ENCODE data around the gene SORD.
"Not testable (repeated sequence)": the region's sequence is repeated elsewhere in the genome, so short reads cannot be mapped to it uniquely, and the experiment has no call there.

SORD gene

GRCh38 chr15:45100884-45101625 is 78.1 kb downstream of the SORD start:
- no peak for DNase-seq

GRCh38 chr15:45101749-45102148 is 78.8 kb downstream of the SORD start:
- no peak for DNase-seq

- DNase-seq, result no peak
Measured at GRCh38 chr15:45102226-45102625, 79.2 kb downstream of the SORD start.

DNA sequence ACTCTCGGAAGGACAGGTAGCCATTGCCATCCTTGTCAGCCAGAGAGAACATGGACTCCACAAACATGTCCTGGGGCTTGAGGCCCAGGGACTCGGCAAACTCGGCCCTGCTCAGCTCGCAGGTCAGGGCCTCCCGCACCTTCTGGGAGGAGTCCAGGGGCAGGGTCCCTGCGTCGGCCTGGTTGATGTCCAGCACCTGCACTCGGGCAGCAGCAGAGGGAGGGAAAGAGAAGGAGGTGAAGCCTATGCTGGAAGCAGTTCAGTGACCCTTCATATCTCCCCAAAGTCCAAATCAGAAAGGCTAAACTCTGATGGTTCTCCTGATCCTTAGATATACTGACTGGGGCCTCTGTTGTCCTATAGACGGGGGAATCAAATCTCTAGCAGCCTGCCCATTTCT is 81.2 kb downstream of the SORD start:
- not testable (repeated sequence) for DNase-seq

DNA sequence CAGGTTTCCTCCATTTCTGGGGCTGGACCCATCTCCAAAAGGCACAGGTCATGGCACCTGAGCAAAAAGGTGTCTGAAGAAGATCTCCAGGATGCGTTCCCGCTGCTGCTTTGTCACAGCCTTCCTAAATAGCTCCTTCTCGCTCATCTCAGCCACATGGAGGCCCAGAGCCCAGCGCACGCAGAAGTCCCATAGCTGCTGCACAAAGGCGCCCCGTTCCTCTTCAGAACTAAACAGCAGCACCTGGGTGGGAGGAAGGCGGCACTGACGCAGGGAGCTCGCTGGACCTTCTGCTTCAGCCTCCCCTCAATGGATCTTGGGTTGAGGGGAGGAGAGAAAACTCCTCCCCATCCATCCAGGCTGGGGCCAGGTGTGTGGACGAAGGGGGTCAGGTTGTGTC is 82.6 kb downstream of the SORD start:
- no peak for DNase-seq

- no peak for DNase-seq
Measured at GRCh38 chr15:45106002-45106790, 83.2 kb downstream of the SORD start.

DNA sequence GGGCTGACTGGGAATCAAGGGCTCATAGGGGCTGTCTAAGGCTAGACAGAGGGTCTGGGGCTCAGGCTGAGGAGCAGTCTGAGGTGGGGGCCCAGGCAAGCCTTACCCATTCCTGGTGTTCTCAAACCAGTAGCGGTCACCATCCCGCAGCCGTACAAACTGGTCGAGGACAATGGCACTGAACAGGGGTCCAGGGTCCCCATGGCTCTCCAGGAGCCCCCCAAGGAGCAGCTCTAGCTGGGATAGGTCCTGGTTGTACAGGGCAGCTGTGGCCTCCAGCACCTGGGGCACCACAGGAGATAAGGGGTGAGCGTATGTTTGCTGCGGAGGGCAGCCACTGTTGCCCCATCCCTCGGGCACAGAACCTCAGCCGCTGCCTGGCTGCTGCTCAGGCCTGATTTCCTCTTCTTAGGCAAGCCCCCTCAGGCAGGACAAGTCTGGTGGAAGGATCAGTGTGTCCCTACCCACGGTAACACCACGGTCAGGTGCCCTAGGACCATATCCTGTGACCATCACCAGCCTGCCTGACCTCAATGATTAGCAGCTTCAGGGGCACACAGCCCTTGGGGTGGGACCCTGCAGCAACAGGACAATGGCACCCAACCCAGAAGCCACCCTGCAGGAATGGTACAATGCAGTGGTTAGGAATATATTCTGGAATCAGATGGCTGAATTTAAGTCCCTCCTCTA is 85.1 kb downstream of the SORD start:
- no peak for DNase-seq

DNA sequence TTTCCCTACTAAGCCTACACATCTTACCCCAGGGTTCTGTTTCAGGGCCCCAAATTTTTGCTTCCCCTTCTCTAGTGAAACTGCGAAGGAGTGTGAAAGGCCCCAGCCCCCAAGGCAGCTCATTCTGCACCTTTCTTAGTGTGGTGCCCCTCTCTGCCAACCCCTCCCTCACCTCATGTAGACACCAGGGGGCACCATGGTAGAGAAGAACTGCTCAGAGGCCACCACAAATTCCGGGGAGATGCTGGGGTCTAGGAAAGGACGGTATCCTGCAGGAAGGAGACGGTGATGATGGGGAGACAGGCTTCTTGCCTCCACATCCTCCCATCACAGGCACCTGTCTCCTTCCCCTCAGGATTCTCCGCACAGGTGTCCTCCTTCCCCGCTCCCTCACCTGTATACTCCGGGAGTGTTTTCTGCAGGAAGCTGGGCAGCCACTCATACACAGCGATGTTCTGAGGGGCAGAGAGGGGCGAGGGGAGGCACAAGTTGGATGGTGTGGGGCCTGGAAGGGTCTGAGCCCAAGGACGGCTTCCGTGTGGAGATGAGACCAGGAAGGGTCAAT is 87.3 kb downstream of the SORD start:
- no peak for DNase-seq

DNA sequence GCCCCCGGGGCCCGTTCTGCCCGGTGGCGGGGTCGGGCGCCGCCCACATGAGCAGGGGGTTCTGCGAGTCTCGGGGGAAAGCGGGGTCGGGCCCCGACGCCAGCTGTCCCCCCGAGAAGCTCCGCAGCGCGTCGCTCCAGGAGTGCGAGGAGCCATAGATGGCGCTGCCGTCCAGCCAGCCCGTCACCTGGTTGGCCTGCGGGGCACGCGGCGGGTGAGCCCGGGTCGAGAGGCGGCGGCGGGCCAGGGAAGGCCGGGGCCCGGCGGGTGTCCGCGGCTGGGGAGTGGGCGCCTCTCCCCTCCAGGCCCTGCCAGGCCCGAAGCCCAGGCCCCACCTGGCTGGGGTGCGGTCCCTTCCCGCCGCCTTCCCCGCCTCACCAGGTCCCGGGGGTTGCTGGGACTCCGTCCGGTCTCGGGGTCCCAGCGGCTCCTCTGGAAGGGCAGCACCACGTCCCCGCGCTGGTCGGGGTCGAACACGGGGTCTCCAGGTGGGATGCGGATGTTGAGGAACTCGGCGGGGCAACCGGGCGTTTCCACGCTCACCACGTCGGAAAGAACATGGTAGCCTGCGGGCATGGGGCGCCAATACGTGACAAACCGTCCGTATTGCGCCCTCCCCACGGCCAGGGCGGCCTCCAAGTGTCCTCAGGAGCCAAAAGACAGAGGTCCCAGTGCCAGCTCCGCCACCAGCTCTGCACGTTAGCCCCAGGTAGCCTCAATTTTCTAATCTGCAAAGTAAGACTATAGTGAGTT is 88.6 kb downstream of the SORD start:
- DNase-seq, result no peak

- no peak for DNase-seq
Measured at GRCh38 chr15:45112143-45112590, 89.2 kb downstream of the SORD start.

GRCh38 chr15:45112591-45113379 is 89.8 kb downstream of the SORD start:
- no peak for DNase-seq

DNA sequence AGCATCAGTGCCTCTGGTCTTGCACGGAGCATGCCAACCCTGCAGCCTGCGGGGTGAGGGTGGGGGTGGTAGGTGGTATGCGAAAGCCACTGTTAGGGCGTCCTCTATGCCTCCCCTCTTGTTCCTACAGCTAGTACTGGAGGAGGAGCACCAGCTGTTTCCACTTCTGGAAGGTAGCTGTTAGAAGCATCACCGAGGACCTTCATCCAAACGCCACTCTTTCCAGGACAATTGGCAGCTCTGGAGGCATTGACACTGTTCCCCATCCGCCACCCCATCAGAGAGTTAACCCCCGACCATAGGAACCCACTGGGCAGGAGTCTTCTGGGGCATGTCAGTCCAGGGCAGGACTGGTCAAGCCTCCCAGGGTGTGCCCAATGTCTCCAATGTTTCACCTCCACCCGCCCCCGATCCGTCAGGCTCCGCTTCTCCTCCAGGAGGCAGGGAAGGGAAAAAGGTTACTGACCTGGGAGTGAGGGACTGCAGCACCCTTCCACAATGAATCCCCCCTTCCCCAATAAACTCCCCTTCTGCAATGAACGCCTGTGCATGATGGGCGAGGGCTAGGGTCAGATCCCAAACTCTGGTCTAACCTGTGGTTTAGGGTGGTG is 90.5 kb downstream of the SORD start:
- DNase-seq, result no peak

DNA sequence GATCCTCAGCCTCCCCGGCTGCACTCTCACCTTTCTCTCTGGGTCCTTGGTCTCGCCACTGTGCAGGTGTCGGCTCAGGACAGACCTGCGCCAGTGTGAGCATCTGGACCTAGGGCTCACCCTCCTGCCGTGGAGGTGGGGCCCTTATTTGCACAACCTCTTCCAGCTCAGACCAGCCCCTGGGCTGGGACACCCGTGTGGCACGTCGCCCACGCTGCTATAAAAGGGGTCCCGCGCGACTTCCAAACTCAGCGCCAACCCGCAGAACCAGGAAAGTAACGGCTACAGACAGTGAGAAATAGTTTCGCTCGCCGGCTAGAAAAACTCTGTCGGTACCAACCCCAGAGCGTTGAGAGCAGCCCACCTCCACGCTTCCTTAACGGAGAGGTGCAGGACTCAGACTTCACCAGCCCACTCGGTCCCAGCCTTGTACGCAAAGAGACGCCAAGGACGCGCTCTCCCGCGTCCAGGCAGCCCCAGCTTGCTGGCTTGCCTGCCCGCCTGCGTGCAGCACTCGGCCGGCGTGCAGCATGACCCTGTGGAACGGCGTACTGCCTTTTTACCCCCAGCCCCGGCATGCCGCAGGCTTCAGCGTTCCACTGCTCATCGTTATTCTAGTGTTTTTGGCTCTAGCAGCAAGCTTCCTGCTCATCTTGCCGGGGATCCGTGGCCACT is 91.2 kb downstream of the SORD start, which contains the start of the genes DUOX2 and DUOXA2:
DUOX2 (minus strand) TSS at position 97 of the 675 bp plus-strand sequence. CDS start 761 bp downstream, outside the sequence.
DUOXA2 (plus strand) TSS at position 251 of the 675 bp plus-strand sequence; CDS start at position 531, 280 bp downstream.
- no peak for DNase-seq

DNA sequence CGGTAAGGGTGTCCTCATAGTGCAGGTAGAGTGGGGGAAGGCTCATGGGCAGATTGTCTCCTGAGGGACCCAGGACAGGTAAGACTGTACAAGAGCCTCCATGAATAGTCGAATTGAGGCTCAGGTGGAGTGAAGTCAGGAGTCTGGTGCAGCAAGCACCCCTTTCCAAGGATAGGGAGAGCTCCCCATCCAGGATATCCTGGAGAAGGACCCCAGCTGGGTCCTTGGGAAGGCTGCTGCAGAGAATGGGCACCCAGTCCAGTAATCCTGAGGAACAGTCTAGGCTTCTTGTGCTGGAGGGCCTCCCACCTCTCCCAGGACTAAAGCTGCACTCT is 91.7 kb downstream of the SORD start:
- no peak for DNase-seq

GRCh38 chr15:45115312-45115820 is 92.4 kb downstream of the SORD start:
- DNase-seq, result no peak

GRCh38 chr15:45116006-45116481 is 93.0 kb downstream of the SORD start:
- no peak for DNase-seq

DNA sequence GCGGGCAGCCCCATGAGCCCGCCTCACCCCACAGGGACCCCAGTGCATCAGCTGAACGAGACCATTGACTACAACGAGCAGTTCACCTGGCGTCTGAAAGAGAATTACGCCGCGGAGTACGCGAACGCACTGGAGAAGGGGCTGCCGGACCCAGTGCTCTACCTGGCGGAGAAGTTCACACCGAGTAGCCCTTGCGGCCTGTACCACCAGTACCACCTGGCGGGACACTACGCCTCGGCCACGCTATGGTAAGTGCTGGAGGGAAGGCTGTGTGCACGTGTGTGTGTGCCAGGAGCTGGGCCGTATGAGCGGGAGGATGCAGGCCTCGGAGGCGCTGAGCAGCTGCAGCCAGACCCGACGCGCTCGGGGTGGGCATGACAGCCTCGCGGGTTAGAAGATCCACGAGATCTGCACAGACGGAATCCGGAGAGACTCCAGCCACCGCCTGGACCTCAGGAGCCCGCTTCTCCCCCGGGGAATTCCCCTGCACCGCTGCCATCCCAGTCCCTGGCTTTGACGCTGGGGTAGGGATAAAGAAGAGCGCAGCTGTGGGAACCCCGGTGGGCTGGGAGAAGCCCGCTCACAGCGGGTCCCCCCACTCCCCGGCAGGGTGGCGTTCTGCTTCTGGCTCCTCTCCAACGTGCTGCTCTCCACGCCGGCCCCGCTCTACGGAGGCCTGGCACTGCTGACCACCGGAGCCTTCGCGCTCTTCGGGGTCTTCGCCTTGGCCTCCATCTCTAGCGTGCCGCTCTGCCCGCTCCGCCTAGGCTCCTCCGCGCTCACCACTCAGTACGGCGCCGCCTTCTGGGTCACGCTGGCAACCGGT is 93.7 kb downstream of the SORD start:
- no peak for DNase-seq

- DNase-seq, result no peak
Measured at GRCh38 chr15:45117308-45118130, 94.5 kb downstream of the SORD start.

All from midbrain (tissue), 1 donor.